GM21737 (cell line): Measurements from ENCODE around the gene HECTD1.
"Not testable (repeated sequence)": the region's sequence is repeated elsewhere in the genome, so short reads cannot be mapped to it uniquely, and the experiment has no call there.

ENCODE experiments used
- ATAC-seq: cut with Tn5 transposase; IDR thresholded peaks from one replicate; pipeline ENCODE4 v1.9.1; 2021; ENCODE audit warnings: mild to moderate bottlenecking, moderate library complexity; ENCODE audit not compliant: unreplicated experiment

HECTD1 gene

DNA sequence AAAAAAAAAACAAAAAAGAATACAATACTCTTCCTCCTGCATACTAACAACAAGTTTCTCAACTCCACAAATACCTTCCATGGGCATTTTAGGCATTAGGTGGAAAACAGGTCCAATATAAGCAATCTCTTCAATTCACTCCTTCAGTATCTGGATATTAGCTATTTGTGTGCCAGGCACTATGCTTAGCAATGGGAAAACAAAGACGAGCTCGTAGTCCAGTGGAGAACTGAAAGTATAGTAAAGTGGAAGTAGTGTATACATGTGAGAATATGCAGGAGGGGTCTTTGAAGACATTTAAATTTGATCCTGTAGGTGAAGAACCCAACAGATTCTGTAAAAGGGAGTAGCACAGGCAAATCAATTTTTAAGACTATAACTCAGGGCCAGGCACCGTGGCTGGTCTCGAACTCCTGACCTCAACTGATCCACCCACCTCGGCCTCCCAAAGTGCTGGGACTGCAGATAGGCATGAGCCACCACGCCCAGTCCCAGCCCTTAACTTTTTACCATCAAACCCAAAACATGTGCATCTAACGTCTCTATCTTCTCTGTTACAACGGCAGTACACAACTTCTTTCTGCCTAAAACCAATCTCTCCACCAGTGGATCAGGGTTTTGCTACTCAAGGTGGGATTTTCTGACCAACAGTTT is 10.6 kb downstream of the HECTD1 start:
- ATAC-seq = no peak

DNA sequence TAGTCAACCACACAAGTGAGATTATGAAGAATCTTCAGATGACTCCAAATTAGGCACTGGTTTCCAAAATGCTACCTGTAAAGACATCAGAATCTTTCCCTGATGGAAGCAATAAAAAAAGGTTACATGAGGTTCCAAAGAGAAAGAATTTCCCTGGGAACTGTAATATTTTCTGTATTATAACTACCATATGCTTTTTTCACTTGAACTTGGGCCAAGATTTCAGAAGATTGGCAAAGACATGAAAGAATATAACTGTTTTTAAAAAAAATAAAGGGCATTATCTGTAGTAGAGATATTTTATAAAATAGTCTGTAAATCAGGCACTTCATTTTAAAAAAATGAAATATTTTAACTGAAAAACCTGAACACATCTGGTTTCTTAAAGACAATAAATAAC is 12.9 kb downstream of the HECTD1 start:
- no peak for ATAC-seq

DNA sequence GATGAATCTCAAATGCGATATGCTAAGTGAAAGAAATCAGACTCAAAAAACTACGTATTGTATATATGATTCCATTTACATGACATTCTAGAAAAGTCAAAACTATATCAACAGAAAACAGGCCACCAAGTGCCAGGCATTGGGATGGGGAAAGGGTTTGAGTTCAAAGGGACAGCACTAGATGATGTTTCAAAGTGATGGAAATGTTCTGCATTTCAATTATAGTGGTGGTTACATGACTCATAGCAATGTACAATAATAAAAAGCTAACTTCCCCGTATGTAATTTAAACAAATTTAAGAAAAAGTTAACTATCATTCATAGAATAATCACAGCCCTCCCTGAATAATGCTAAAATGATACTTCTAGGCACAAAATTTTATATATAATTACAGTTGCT is 13.5 kb downstream of the HECTD1 start:
- no peak for ATAC-seq

DNA sequence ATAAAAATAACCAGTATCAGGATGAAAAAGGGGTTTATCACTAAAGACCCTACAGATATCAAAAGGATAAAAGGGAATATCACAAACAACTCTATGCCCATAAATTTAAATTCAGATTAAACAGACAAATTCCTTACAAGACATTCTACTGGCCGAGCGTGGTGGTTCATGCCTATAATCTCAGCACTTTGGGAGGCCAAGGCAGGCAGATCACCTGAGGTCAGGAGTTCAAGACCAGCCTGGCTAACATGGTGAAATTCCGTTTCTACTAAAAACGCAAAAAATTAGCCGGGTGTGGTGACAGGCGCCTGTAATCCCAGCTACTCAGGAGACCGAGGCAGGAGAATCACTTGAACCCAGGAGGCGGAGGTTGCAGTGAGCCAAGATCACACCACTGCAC is 15.0 kb downstream of the HECTD1 start:
- not testable (repeated sequence) for ATAC-seq

DNA sequence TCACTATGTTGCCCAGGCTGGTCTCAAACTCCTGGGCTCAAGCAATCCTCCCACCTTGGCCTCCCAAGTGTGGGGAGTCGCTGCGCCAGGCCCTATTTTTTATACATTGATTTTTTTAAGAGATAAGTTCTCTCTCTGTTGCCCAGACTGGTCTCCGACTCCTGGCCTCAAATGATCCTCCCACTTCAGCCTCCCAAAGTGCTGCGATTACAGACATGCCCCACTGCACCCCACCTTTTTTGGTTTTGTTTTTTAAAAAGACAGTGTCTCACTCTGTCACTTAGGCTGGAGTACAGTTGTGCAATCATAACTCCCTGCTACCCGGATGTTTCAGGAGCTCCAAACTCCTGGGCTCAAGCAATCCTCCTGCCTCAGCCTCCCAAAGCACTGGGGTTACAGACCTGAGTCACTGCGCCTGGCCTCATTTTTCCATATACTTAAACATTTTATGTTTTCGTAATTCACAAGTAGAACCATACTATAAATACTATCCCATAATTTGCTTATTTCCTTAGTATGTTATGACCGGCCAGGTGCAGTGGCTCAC is 16.8 kb downstream of the HECTD1 start:
- no peak for ATAC-seq

DNA sequence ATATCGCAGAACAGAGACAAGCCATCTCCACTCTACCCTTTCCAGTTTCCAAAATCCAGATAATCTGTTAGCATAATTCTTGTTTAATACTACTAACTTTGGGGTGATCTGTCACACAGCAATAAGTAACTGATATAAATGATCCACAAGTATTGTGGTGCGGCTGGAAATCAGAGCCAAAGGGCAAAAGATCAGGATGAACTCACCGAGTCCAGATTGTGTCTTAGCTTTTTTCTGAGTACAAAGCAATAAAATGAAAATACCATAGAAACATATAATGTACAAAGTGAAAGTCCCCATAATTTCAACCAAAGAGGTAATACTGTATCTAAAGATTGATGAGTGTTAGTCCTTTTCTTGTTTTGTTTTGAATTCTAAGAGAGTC is 17.4 kb downstream of the HECTD1 start:
- ATAC-seq = no peak

DNA sequence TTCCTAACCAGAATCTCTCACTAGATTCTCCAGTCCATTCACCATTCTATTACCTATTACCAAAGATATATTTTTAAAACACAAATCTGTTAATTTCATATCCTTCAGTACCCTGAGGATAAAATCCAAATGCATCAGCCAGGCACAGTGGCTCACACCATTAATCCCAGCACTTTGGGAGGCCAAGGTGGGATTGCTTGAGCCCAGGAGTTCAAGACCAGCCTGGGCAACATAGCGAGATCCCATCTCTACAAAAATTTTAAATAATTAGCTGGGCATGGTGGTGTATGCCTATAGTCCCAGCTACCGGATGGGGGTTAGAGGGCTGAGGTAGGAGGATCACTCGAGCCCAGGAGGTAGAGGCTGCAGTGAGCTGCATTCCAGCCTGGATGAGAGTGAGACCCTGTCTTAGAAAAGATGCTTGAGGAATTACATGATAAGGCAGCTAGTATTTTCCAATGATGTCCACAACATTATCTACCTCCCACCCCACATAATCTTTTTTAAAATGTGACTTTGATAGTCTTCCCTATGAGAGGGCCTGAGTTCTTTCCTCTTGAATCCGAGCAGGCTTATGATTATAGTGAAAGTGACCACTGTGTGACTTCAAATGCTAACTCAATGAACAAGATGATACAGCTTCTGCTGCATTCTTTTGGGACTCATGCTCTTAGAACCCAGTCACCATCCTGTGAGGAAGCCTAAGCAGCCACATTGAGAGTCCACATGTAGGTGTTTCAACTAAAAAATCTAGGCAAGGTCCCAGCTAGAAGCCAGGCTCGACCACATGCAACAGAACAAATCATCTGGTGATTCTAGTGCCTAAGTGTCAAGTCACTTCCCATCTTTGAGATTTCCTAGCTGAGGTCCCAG is 18.0 kb downstream of the HECTD1 start:
- no peak for ATAC-seq

DNA sequence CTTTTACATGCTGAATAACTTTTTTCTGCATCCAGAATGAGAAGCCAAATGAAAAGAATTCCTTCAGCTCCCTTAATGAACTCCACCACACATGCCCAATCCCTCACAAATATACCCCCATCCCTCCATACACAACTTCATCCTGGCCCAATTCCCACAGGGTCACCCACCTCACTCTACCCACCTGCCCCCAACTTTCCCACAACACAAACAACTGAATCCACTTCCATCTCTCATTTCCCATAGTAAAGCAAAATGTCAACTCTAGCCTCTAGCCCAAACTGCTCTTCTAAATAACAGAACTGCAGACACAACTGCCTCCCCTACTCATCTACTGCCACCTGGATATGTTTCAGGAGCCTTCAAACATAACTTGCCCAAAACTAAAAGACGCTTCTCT is 18.8 kb downstream of the HECTD1 start:
- no peak for ATAC-seq

DNA sequence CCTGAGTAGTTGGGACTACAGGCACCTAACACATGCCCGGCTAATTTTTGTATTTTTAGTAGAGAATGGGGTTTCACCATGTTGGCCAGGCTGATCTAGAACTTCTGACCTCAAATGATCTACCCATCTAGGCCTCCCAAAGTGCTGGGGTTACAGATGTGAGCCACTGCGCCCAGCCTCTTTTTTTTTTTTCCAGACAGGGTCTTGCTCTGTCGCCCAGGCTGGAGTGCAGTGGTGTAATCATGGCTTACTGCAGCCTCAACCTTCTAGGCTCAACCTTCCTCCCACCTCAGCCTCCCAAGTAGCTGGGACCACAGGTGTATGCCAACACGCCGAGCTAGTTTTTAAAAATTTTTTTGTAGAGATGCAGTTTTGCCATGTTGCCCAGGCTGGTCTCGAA is 25.6 kb downstream of the HECTD1 start:
- ATAC-seq = not testable (repeated sequence)

DNA sequence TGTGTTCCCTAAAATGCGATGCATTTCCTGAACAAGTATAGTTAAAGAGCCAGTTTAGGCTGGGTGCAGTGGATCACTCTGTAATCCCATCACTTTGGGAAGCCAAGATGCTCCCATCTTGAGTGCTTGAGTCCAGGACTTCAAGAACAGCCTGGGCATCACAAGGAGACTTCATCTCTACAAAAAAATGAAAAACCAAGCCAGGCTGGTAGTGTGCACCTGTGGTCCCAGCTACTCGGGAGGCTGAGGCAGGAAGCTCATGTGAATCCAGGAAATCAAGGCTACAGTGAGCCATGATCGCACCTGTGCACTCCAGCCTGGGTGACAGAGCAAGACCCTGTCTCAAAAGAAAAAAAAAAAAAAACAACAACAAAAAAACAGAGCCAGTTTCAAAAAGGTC is 26.3 kb downstream of the HECTD1 start:
- no peak for ATAC-seq

DNA sequence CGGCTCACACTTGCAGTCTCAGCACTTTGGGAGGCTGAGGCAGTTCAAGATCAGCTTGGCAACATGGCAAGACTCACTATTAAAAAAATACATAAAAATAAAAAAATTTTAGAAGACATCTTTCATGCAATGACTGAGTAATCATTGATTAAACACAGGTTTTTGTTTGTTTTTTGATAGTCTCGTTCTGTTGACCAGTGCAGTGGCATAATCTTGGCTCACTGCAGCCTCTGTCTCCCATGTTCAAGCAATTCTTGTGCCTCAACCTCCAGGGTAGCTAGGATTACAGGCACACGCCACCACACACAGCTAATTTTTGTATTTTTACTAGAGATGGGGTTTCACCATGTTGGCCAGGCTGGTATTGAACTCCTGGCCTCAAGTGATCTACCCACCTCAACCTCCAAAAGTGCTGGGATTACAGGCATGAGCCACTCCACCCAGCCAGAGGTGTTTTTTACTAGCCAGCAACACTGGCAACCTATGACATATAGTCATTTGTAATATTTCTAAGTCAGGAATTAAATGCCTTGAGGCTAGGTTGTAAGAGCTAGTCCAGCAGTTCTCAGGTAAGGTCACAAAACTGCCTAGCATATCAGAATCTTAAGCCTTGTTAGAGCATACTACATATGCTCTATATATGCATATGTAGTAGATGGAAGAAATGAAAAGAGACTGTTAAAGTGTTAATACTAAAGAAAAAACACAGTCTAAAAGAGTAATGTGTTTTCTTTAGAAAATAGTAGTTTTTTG is 27.1 kb downstream of the HECTD1 start:
- ATAC-seq = no peak

DNA sequence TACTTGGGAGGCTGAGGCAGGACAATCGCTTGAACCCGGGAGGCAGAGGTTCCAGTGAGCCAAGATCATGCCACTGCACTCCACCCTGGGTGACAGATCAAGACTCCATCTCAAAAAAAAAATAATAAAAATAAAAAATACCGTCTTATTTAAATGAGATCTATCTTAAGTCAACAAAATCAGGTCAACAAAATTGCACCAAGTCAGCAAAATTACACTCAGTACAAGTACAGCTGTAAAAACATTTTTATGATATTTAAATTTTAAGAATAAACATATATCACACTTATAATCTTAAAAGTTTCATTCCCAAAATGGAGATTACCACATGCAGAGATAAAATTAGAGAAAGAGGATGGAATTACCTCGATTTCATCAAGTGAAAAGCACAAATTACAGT is 33.2 kb downstream of the HECTD1 start:
- no peak for ATAC-seq

DNA sequence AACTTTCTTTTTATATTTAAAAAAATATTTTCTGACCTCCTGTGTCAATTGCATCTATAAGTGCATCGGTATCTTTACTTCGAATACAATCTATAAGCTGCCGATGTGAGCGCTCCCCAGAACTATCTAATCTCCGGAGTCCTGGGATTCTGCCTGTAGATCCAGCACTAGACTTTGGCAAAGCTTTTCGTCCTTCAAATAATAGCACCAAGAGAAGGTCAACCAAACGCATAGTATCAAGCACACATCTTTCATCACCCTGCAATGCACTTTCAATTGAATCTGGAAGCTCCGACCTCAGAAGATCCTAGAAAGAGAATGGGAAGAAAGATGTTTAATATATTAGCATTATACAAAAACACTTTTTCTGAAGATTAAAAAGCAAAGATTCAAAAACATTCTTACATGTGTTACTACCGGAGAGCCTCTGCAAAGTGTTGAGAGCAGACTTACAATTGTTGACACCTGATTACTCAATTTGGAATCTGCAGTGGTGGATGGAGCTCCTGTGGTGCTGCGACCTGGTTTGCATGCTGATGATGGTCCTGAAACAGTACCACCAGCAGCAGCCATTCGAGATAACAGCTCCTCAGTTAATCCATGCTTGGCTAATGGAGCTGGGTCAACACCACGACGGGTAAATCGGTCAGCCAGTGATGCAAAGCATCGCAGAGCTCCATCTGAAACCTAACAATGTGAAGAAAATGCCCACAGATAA is 34.3 kb downstream of the HECTD1 start:
- ATAC-seq = no peak

DNA sequence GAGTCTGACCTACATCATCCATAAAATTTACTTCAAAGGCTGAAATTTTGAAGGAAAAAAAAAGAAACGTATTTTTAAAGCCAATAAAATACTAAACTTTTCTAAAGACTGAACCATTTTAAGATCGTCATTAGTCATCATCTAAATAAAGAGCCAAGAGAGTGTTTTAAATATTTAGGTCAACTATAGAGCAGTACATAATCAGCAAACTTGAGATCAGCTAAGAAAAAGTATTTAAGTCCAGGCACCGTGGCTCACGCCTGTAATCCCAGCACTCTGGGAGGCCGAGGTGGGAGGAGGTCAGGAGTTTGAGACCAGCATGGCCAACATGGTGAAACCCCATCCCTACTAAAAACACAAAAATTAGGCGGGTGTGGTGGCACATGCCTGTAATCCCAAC is 35.5 kb downstream of the HECTD1 start:
- no peak for ATAC-seq

DNA sequence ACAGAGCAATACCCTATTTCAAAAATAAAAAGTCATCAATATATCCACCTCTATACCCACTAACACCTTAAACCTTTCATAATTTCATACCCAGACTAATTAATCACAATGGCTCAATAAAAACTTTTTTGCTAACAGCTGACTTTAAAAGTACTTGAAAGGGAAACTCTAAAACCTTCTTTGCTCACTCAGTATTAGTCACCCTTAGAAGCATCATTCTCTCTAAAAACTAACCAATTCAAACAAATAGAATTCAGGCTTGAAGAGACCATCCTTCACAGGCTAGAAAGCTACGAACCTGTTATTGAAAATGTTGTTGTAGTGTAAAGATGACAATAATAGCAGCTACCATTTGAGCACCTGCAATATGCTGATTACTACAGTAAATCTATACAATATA is 37.2 kb downstream of the HECTD1 start:
- no peak for ATAC-seq

DNA sequence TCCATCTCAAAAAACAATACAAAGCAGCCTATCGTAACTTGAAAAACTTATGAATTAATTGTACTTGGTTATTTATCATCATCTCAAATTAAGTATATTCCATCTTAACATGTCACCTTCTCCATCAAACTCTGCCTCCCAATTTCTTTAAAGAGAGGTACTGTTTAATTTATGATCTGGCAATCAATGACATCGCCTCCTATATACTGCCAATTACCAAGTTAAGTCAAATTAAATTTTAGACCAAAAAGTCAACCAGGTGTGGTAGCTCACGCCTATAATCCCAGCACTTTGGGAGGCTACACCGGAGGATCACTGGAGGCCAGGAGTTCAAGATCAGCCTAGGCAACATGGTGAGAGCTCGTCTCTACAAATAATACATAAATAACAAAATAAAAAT is 37.7 kb downstream of the HECTD1 start:
- ATAC-seq = no peak

DNA sequence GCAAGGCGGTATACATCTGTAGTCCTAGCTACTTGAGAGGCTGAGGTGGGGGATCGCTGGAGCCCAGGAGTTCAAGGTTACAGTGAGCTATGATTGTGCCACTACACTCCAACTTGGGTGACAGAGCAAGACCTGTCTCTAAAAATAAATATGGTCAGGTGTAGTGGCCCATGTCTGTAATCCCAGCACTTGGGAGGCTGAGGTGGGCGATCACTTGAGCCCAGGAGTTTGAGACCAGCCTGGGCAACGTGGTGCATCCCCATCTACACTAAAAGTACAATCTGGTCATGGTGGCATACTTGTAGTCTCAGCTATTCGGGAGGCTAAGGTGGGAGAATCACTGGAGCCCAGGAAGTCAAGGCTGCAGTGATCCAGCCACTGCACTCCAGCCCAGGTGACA is 40.6 kb downstream of the HECTD1 start:
- ATAC-seq = no peak

DNA sequence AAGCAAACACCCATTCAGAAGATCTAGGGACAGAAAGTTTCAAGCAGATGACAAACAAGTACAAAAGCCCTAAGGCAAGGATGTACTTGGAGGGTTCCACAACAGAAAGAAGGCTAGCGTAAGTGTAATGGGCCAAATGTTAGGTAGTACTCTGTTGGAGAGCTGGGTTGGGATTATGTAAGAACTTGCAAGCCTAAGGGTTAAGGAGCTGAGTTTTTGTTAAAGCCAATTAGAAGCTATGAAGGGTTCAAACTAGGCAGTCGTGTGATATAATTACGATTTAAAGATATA is 41.4 kb downstream of the HECTD1 start:
- ATAC-seq = no peak

DNA sequence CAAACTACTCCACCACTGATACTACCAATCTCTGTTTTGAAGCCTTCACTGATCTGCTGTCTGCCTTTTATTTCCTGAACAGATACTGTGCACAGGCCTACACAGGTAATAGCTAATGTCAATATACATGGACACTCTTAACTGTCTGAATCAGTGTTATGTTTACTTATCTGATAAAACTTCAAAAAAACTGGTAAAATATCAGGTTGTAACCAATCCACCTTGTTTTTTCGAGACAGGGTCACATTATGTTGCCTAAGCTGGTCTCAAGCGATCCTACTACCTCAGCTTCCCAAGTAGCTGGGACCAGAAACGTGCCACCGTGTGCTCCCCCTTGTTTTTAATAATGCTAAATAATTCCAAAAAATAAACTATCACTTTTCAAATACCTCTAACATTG is 43.5 kb downstream of the HECTD1 start:
- no peak for ATAC-seq

DNA sequence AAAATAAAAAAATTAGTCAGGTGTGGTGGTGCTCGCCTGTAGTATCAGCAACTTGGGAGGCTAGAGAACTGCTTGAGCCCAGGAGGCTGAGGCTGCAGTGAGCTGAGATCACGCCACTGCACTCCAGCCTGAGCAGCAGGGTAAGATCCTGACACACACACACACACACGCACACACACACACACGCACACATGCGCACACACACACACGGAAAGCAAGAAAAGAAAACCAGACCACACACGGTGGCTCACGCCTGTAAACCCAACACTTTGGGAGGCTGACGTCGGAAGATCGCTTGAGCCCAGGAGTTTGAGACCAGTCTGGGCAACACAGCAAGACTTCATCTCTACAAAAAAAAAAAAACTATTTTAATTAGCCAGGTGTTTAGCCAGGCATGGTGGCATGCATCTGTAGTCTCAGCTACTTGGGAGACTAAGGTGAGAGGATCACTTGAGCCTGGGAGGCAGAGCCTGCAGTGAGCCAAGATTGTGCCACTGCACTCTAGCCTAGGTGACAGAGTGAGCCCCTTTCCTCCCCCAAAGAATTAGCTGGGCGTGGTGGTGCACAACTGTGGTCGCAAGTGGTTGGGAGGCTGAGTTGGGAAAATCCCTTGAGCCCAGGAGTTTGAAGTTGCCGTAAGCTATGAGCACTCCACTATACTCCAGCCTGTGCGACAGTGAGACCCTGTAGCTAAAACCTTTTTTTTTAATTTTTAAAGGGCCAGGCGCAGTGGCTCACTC is 44.5 kb downstream of the HECTD1 start:
- ATAC-seq = no peak
